Measurements from ENCODE around the gene CCDC174. TPM values are rescaled to one million over a fixed set of nuclear protein-coding genes. Genes with fewer than 3 reads are reported as not detected.

CCDC174 gene
- polyA plus RNA-seq, 1 experiment = 13.9 TPM

DNA sequence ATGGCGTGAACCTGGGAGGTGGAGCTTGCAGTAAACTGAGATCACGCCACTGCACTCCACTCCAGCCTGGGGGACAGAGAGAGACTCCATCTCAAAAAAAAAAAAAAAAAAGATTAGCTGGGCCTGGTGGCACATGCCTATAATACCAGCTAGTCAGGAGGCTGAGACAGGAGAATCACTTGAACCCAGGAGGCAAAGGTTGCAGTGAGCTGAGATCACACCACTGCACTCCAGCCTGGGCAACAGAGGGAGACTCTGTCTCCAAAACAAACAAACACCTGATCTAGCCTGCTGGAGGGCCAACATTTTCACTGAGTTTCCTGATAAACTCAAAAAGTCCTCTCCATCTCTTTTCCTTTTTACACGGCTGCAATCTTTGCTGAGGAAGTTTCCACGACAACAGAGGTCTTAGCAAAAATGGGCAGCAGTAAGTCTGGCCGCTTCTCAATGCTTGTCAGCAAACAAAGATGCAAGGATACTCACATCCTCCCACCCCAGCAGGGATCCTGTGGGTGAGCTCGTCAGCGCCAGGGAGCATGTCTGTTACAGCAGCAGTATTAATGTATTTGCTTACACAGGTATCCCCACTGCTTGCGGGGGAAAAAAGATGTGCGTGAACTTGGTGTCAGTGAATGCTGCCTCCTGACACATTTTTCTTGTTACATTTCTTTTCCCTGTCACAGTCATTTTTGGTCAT lies 21.0 kb upstream of the CCDC174 start:
- POLR2A ChIA-PET = interaction anchor here (0.6 kb wide), 1 partner anchor 237 kb away, joined by 3 read pairs; no protein-coding TSS in a partner anchor
- no peaks in the 10 kb centered on the region for H3K27me3 ChIP-seq (ENCODE audit: control insufficient read depth, insufficient read depth, low read length)

DNA sequence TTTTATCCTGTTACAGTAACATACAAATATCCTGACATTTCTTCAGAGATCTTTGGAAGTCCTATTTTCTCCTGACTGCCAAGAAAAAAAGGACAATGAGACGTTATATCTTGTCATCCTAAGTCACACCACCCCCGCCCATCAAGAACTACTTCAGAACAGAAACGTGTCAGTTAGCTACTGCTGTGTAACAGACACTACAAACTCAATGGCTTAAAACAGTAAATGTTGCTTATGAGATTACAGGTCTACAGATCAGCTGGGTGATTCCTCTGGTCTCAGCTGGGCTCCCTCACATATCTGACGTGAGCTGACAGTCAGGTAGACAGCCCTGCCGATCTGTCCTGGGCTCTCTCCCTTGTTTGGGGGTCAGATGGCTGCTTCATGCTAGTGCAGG lies 20.5 kb upstream of the CCDC174 start:
- Histone ChIP-seq H3K9me3 (ENCODE audit: control insufficient read depth, insufficient read depth, low read length) (peaks cover 11% of the 10 kb centered on the region), H3K27ac (ENCODE audit: low read depth, low read length) (no peak overlapping the region), H3K4me3 (ENCODE audit: low read depth, low read length) (no peak overlapping the region), H3K27me3 (ENCODE audit: control insufficient read depth, insufficient read depth, low read length) (no peaks in the 10 kb centered on the region)
- no peak for DNase-seq (ENCODE audit: low read depth, low spot score)
- POLR2A ChIA-PET = no interaction called here
- TF ChIP-seq, protein P1, sequence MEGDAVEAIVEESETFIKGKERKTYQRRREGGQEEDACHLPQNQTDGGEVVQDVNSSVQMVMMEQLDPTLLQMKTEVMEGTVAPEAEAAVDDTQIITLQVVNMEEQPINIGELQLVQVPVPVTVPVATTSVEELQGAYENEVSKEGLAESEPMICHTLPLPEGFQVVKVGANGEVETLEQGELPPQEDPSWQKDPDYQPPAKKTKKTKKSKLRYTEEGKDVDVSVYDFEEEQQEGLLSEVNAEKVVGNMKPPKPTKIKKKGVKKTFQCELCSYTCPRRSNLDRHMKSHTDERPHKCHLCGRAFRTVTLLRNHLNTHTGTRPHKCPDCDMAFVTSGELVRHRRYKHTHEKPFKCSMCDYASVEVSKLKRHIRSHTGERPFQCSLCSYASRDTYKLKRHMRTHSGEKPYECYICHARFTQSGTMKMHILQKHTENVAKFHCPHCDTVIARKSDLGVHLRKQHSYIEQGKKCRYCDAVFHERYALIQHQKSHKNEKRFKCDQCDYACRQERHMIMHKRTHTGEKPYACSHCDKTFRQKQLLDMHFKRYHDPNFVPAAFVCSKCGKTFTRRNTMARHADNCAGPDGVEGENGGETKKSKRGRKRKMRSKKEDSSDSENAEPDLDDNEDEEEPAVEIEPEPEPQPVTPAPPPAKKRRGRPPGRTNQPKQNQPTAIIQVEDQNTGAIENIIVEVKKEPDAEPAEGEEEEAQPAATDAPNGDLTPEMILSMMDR (IDR thresholded peaks at IDR 0.05; ENCODE audit: low read depth, low read length) = no peak
- CTCF ChIA-PET = interaction anchor here (1.0 to 1.2 kb wide), 2 partner anchors 10 to 22 kb away, joined by 3 read pairs; no protein-coding TSS in a partner anchor

More for the DNA sequence above, 21.0 kb upstream of the CCDC174 start:
- no peak overlapping the region for H3K4me3 ChIP-seq (ENCODE audit: low read depth, low read length)
- no peak for DNase-seq (ENCODE audit: low read depth, low spot score)
- no peak overlapping the region for H3K27ac ChIP-seq (ENCODE audit: low read depth, low read length)
- H3K9me3 ChIP-seq (ENCODE audit: control insufficient read depth, insufficient read depth, low read length) = peaks cover 11% of the 10 kb centered on the region
- TF ChIP-seq, protein P1 (IDR thresholded peaks at IDR 0.05; ENCODE audit: low read depth, low read length) = no peak
- CTCF ChIA-PET = interaction anchor here (1.0 to 1.2 kb wide), 2 partner anchors 10 to 22 kb away, joined by 3 read pairs; no protein-coding TSS in a partner anchor

DNA sequence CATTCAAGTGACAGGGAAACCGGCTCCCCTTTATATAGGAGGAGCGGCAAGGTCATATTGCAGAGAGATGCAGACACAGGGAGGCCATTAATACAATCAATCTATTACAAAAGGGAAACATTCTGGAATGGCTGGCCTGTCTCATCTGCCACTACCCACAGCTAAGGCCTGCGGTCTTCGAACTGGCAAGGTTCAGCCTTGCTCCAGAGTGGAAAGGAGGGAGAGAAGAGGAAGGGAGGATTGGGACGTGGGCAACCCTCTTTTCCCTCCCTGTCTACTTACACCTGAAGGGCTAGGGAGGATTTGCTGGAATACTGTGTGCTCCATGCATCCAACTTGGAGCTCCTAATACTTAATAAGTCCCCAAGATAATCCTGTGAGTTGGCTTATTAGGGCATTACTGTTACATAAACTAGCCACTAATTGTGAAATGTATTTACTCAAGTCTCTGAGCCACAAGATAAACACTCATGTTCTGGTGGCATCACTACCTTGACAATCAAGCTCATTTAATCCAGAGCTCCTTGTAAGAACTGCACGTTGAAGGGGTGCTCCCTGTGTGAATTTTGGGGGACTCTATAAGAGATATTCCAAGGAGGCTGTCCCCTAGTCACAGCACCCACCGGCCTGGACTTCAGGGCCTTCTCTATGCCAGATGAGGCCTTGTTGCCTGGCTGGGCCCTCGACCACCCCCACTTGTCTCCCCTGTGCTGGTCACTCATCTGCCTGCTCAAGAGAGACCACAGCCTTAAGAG lies 19.7 kb upstream of the CCDC174 start:
- no peak overlapping the region for H3K4me3 ChIP-seq (ENCODE audit: low read depth, low read length)
- TF ChIP-seq, protein P1 (IDR thresholded peaks at IDR 0.05; ENCODE audit: low read depth, low read length) = no peak
- no peak overlapping the region for H3K27ac ChIP-seq (ENCODE audit: low read depth, low read length)
- no peaks in the 10 kb centered on the region for H3K27me3 ChIP-seq (ENCODE audit: control insufficient read depth, insufficient read depth, low read length)
- POLR2A ChIA-PET = no interaction called here
- CTCF ChIA-PET = interaction anchor here (0.5 to 1.2 kb wide), 3 partner anchors 11 to 1141 kb away, joined by 3 to 7 read pairs (median 3); no protein-coding TSS in a partner anchor
- DNase-seq (ENCODE audit: low read depth, low spot score) = no peak
- peaks cover 11% of the 10 kb centered on the region for H3K9me3 ChIP-seq (ENCODE audit: control insufficient read depth, insufficient read depth, low read length)

DNA sequence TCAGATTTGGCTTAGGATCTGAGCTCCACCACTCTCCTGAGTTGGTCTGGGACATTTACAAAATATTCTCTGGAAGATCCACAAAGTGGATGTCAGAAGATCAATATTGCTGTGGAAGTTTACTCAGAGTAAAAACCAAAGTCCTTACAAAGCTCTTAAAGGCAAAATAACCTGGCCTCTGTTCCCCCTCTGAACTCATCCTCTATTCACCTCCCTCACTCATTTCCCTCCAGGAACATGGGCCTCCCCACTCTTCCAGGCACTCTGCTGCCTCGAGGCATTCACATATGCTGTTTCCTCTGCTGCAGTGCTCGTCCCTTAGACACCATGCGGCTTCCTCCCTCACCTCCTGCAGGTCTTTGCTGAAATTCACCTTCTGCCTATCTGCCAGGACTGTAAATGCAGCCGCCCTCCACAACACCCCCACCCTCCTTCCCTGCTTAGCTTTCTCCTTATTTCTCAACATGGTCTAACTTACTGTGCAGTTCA lies 19.1 kb upstream of the CCDC174 start:
- peaks cover 11% of the 10 kb centered on the region for H3K9me3 ChIP-seq (ENCODE audit: control insufficient read depth, insufficient read depth, low read length)
- no peak overlapping the region for H3K4me3 ChIP-seq (ENCODE audit: low read depth, low read length)
- no peaks in the 10 kb centered on the region for H3K27me3 ChIP-seq (ENCODE audit: control insufficient read depth, insufficient read depth, low read length)
- H3K27ac ChIP-seq (ENCODE audit: low read depth, low read length) = no peak overlapping the region
- ChIA-PET POLR2A (no interaction called here), CTCF (no interaction called here)
- DNase-seq (ENCODE audit: low read depth, low spot score) = no peak
- TF ChIP-seq, protein P1 (IDR thresholded peaks at IDR 0.05; ENCODE audit: low read depth, low read length) = no peak

GRCh38 chr3:14633417-14633816 lies 18.1 kb upstream of the CCDC174 start:
- CTCF ChIA-PET = no interaction called here
- POLR2A ChIA-PET = no interaction called here
- no peaks in the 10 kb centered on the region for H3K27me3 ChIP-seq (ENCODE audit: control insufficient read depth, insufficient read depth, low read length)

More at GRCh38 chr3:14633417-14633816, 18.1 kb upstream of the CCDC174 start:
- no peak overlapping the region for H3K4me3 ChIP-seq (ENCODE audit: low read depth, low read length)
- no peak for DNase-seq (ENCODE audit: low read depth, low spot score)
- H3K9me3 ChIP-seq (ENCODE audit: control insufficient read depth, insufficient read depth, low read length) = peaks cover 6% of the 10 kb centered on the region
- TF ChIP-seq, protein P1 (IDR thresholded peaks at IDR 0.05; ENCODE audit: low read depth, low read length) = no peak
- H3K27ac ChIP-seq (ENCODE audit: low read depth, low read length) = no peak overlapping the region
